ENCODE results near the gene CDK19.
A peak's percentile ranks its signal among the peaks of the same experiment; 100 is the strongest.
"Not testable (repeated sequence)": the region's sequence is repeated elsewhere in the genome, so short reads cannot be mapped to it uniquely, and the experiment has no call there.

The CDK19 gene

DNA sequence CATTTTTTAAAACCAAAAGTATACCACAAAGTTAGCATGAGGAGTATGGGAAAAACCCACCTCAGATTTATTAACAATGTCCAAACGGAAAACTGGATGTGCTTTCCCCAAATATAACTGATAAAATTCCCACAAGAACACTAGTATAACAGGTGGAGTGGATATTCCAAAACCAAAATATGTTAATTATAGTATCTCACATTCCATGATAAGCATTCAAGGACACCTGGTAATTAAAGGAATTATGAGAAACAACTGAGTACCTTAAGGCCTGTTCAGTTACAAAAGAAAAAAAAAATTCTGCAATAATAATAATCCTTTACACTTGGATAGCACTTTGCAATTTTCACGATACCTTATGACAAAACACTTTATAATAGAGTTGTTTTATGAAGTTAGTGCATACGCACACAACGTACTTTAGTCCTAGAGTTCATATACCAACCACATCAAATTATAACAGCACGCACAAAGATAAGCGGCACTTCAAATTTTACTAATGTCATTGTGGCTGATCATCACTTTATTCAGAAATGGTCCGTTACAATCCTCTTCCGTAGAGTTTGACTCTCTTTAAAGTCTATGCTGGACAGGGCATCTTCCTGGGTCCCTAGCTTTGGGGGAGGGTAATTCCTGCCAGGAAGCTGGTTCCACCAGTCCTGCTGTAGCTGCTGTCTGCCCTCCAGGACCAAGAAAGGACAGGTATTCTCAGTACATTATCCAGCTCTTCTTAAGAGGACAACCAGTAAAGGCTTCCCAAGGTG lies 1.7 kb downstream of the CDK19 start:
- peak in 1 of 51 donors; percentile 64 for DNase-seq

DNA sequence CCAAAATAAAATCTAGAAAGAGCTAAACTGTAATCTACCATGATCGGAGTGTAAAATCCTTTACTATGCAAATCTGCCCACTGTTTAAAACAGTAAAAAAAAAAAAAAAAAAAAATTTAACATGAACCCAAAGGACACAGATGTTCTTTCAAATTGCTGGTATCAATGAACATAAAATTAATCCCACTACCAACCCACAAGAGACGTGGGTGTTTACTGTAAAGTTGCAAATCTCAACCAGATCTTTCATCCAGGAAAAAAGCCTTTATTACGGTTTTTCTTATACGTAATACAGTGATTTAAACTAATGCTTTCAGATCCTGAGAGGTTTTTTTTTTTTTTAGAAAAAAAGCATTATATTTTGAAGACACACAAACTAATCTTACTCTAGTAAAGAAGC lies 2.5 kb downstream of the CDK19 start:
- no peak for DNase-seq

DNA sequence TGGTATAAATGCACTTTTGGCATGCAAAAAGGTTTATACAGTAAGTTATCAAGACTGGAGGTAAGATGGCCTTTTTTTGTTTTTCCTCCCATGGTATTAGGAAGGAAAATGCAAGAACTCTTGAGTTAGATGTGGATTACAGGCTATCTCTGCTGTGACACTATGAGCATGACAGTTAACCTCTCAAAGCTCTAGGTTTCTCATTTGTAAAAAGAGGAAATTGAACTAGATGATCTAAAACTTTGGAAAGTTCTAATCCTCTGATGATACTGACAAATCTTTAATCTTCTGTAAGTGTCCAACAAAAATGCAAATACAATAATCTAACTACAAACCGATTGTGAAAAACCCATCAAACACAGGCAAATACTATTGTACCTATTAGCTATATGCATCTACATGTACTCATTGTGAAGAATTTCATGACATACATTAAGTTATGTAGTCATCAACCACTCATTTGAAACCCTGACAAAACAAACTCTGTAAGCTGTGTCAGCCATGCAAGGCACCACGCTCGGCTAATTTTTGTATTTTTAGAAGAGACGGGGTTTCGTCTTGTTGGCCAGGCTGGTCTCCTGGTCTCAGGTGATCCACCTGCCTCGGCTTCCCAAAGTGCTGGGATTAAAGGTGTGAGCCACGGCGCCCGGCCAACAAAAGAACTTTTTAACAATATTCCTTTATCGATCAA lies 4.2 kb downstream of the CDK19 start:
- no peak for DNase-seq

GRCh38 chr6:110809792-110810191 lies 5.5 kb downstream of the CDK19 start:
- no peak for DNase-seq

DNA sequence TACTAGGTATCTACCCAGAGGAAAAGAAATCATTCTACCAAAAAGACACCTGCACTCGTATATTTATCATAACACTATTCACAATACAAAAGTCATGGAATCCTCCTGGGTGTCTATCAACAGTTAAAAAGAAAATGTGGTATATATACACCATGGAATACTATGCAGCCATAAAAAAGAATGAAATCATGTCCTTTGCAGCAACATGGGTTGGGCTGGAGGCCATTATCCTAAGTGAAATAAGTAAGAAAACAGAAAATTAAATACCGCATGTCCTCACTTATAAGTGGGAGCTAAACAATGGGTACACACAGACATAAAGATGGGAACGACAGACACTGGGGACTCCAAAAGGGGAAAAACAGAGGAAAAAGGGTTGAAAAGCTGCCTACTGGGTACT lies 13.1 kb downstream of the CDK19 start:
- DNase-seq: not testable (repeated sequence)

- DNase-seq: no peak
These were observed 14.5 kb downstream of the CDK19 start for GRCh38 chr6:110800839-110801196.

GRCh38 chr6:110800196-110800838 lies 15.0 kb downstream of the CDK19 start:
- DNase-seq: no peak

- DNase-seq: no peak
These were observed 15.6 kb downstream of the CDK19 start for GRCh38 chr6:110799655-110800054.

- DNase-seq: no peak
These were observed 16.1 kb downstream of the CDK19 start for GRCh38 chr6:110799189-110799588.

GRCh38 chr6:110795271-110795670 lies 20.0 kb downstream of the CDK19 start:
- DNase-seq: no peak

GRCh38 chr6:110786696-110787095 lies 28.6 kb downstream of the CDK19 start:
- no peak for DNase-seq

- no peak for DNase-seq
These were observed 29.0 kb downstream of the CDK19 start for GRCh38 chr6:110786271-110786670.

DNA sequence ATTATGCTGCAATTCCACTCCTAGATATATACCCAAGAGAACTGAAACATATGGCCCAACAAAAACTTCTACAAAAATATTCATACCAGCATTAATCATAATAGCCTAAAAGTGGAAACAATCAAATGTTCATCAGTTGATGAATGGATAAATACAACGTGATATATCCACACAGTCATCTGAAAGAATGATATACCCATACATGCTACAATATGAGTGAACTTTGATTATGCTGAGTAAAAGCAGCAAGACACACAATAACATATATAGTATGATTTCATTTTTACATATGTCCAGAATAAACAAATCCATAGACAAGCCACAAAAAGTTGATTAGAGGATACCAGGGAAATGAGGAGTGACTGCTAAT lies 30.7 kb downstream of the CDK19 start:
- DNase-seq: no peak

DNA sequence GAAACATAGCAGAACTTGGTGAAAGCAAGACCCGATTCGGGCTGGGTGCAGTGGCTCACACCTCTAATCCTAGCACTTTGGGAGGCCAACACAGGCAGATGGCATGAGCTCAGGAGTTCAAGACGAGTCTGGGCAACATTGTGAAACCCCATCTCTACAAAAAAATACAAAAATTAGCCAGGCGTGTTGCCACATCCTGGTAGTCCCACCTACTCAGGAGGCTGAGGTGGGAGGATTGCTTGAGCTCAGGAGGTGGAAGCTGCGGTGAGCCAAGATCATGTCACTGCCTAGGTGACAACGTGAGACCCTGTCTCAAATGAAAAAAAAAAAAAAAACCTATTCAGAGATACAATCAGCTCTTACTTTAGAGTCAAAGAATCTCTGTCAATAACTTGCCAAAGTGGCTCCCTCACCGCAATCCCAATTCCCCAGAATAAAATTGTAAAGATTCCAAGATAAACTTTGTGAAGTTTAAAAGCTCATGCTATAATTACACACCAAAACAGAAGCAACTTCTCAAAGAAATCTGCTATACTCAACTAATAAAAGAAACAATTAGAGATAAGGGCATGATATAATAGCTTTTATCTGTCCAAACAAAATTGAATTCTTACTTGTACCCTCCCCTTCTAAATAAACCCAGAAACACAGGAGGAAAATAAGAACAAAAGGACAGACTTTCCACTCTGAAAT lies 33.6 kb downstream of the CDK19 start:
- DNase-seq: no peak

GRCh38 chr6:110778333-110778732 lies 36.9 kb downstream of the CDK19 start:
- DNase-seq: no peak

GRCh38 chr6:110777636-110778035 lies 37.6 kb downstream of the CDK19 start:
- no peak for DNase-seq

DNA sequence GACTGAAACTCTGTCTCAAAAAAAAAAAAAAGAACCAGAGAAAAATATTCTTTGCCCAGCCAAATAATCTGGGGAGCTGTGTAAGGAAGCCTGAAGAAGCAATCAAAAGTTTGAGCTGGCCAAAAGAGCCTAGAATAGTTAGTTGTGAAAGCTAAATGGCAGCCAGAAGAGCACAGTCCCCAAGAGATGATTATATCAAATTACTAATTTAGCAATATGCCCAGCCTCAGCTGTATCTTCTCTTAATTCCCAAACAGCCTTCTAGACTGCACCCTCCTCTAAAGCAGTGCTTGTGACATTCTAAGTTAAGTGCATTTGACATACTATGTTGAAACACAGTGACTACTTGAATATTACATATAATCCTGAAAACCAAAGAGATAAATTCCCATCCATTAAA lies 38.9 kb downstream of the CDK19 start:
- DNase-seq: no peak

GRCh38 chr6:110769923-110770322 lies 45.3 kb downstream of the CDK19 start:
- DNase-seq: no peak

- DNase-seq: no peak
These were observed 47.2 kb downstream of the CDK19 start for GRCh38 chr6:110768057-110768456.

GRCh38 chr6:110761371-110761770 lies 53.9 kb downstream of the CDK19 start:
- no peak for DNase-seq

GRCh38 chr6:110760589-110760988 lies 54.7 kb downstream of the CDK19 start:
- DNase-seq: no peak

GRCh38 chr6:110760098-110760497 lies 55.2 kb downstream of the CDK19 start:
- DNase-seq: not testable (repeated sequence)
